H9 (cell line): ENCODE results near the gene GLT1D1. TPM values are rescaled to one million over a fixed set of nuclear protein-coding genes. Genes with fewer than 3 reads are reported as not detected.

Source experiments
- DNase-seq: peaks from one replicate; pipeline ENCODE4 v3.0.0-alpha.2; 2017
- H2AFZ ChIP-seq: one replicate; pipeline ENCODE4 v1.6.1; 2013; ENCODE audit warnings: mild to moderate bottlenecking, low read length, control low read depth, moderate library complexity
- H2AK5ac ChIP-seq: 2 replicates; pipeline ENCODE4 v1.6.1; 2013; ENCODE audit warnings: low read length, control low read depth, mixed read lengths; ENCODE audit not compliant: insufficient read length
- H2BK120ac ChIP-seq: one replicate; pipeline ENCODE4 v1.6.1; 2013; ENCODE audit warnings: low read depth, mild to moderate bottlenecking, low read length, control low read depth, inconsistent platforms; ENCODE audit not compliant: poor library complexity, severe bottlenecking
- H2BK12ac ChIP-seq: 2 replicates; pipeline ENCODE4 v1.6.1; 2013; ENCODE audit warnings: low read length, control low read depth, mixed read lengths, low read depth; ENCODE audit not compliant: insufficient read length
- H2BK15ac ChIP-seq: 2 replicates; pipeline ENCODE4 v1.6.1; 2013; ENCODE audit warnings: low read depth, low read length, control low read depth
- H2BK20ac ChIP-seq: one replicate; pipeline ENCODE4 v1.6.1; 2013; ENCODE audit warnings: low read depth, mild to moderate bottlenecking, low read length, control low read depth, inconsistent platforms; ENCODE audit not compliant: poor library complexity, severe bottlenecking
- H2BK5ac ChIP-seq: 2 replicates; pipeline ENCODE4 v1.6.1; 2013; ENCODE audit warnings: low read length, control low read depth, mixed read lengths; ENCODE audit not compliant: insufficient read length
- H3K14ac ChIP-seq: 2 replicates; pipeline ENCODE4 v1.6.1; 2013; ENCODE audit warnings: low read length, control low read depth; ENCODE audit not compliant: insufficient read depth
- H3K18ac ChIP-seq: 2 replicates; pipeline ENCODE4 v1.6.1; 2013; ENCODE audit warnings: low read depth, mild to moderate bottlenecking, mixed read lengths, low read length, control low read depth; ENCODE audit not compliant: insufficient read length
- H3K23ac ChIP-seq: 2 replicates; pipeline ENCODE4 v1.6.1; 2013; ENCODE audit warnings: low read length, control low read depth, mixed read lengths, low read depth; ENCODE audit not compliant: insufficient read length
- H3K23me2 ChIP-seq: 2 replicates; pipeline ENCODE4 v1.6.1; 2013; ENCODE audit warnings: low read depth, mild to moderate bottlenecking, mixed read lengths, low read length, control low read depth; ENCODE audit not compliant: insufficient read length, poor library complexity, severe bottlenecking
- H3K27ac ChIP-seq: 2 replicates; pipeline ENCODE4 v1.5.1; 2013; ENCODE audit warnings: low read length, control low read depth, mixed read lengths, low read depth; ENCODE audit not compliant: insufficient read length
- H3K27me3 ChIP-seq: 2 replicates; pipeline ENCODE4 v1.6.1; 2013; ENCODE audit warnings: low read length, control low read depth, inconsistent platforms; ENCODE audit not compliant: insufficient read depth
- H3K4ac ChIP-seq: 2 replicates; pipeline ENCODE4 v1.6.1; 2013; ENCODE audit warnings: low read depth, mild to moderate bottlenecking, control low read depth, inconsistent platforms, low read length, moderate library complexity
- H3K4me1 ChIP-seq: 2 replicates; pipeline ENCODE4 v1.6.1; 2013; ENCODE audit warnings: low read length, control low read depth, inconsistent platforms; ENCODE audit not compliant: insufficient read depth
- H3K4me2 ChIP-seq: 2 replicates; pipeline ENCODE4 v1.6.1; 2013; ENCODE audit warnings: low read length, control low read depth, mixed read lengths; ENCODE audit not compliant: insufficient read length, insufficient read depth
- H3K56ac ChIP-seq: 2 replicates; pipeline ENCODE4 v1.6.1; 2013; ENCODE audit warnings: low read depth, mild to moderate bottlenecking, mixed read lengths, low read length, control low read depth; ENCODE audit not compliant: insufficient read length
- H3K79me1 ChIP-seq: 2 replicates; pipeline ENCODE4 v1.6.1; 2013; ENCODE audit warnings: low read depth, mild to moderate bottlenecking, moderate library complexity, low read length, control low read depth, inconsistent platforms; ENCODE audit not compliant: insufficient read depth, poor library complexity, severe bottlenecking
- H3K79me2 ChIP-seq: 2 replicates; pipeline ENCODE4 v1.6.1; 2013; ENCODE audit warnings: low read length, control low read depth, inconsistent platforms; ENCODE audit not compliant: insufficient read depth
- H3K9ac ChIP-seq: 2 replicates; pipeline ENCODE4 v1.6.1; 2013; ENCODE audit warnings: low read length, control low read depth, mixed read lengths; ENCODE audit not compliant: insufficient read length; ENCODE audit errors: extremely low read depth
- H3K9me3 ChIP-seq: one replicate; pipeline ENCODE4 v1.6.1; 2013; ENCODE audit warnings: low read depth, low read length, inconsistent platforms; ENCODE audit not compliant: control insufficient read depth
- H3T11ph ChIP-seq: one replicate; pipeline ENCODE4 v1.6.1; 2013; ENCODE audit warnings: mild to moderate bottlenecking, low read length, control low read depth, inconsistent platforms
- H4K20me1 ChIP-seq: one replicate; pipeline ENCODE4 v1.6.1; 2013; ENCODE audit not compliant: control insufficient read depth, insufficient read length, insufficient read depth
- H4K5ac ChIP-seq: 2 replicates; pipeline ENCODE4 v1.6.1; 2013; ENCODE audit warnings: low read depth, mild to moderate bottlenecking, mixed read lengths, low read length, control low read depth; ENCODE audit not compliant: insufficient read length
- H4K8ac ChIP-seq: replicated peaks from 2 replicates; pipeline ENCODE4 v1.6.1; 2013; ENCODE audit warnings: low read length, control low read depth, mixed read lengths, low read depth; ENCODE audit not compliant: insufficient read length
- H4K91ac ChIP-seq: 2 replicates; pipeline ENCODE4 v1.6.1; 2013; ENCODE audit warnings: low read depth, mild to moderate bottlenecking, moderate library complexity, mixed read lengths, low read length, control low read depth; ENCODE audit not compliant: insufficient read length
- H3K27ac Mint-ChIP-seq, 3 experiments: 2 replicates in 2 of 3; 3 replicates in 1 of 3; pipeline ENCODE4 v1.8.0; 2020 to 2021; ENCODE audit warnings: mixed read lengths in 3 of 3, mild to moderate bottlenecking in 1 of 3, moderate library complexity in 1 of 3
- H3K27me3 Mint-ChIP-seq: 2 replicates; pipeline ENCODE4 v1.8.0; 2021; ENCODE audit warnings: low read depth, mild to moderate bottlenecking, moderate library complexity, mixed read lengths
- H3K36me3 Mint-ChIP-seq, 3 experiments: 2 replicates in 2 of 3; 3 replicates in 1 of 3; pipeline ENCODE4 v1.8.0; 2020 to 2021; ENCODE audit warnings: low read depth in 3 of 3, mixed read lengths in 3 of 3; ENCODE audit not compliant: insufficient read depth in 1 of 3
- H3K4me1 Mint-ChIP-seq, 2 experiments: 2 replicates each; pipeline ENCODE4 v1.8.0; 2020; ENCODE audit warnings: mixed read lengths in 2 of 2
- H3K4me3 Mint-ChIP-seq, 2 experiments: 2 replicates in 1 of 2; 3 replicates in 1 of 2; pipeline ENCODE4 v1.8.0; 2020 to 2021; ENCODE audit warnings: mild to moderate bottlenecking in 2 of 2, mixed read lengths in 2 of 2, moderate library complexity in 1 of 2
- H3K9me3 Mint-ChIP-seq, 2 experiments: 2 replicates in 1 of 2; 3 replicates in 1 of 2; pipeline ENCODE4 v1.8.0; 2020; ENCODE audit warnings: mild to moderate bottlenecking in 2 of 2, mixed read lengths in 2 of 2, moderate library complexity in 1 of 2
- CTCF ChIP-seq: fragments of 200-600 bp; sonication (generic); conservative IDR thresholded peaks from 3 replicates; pipeline ENCODE4 v1.8.0; 2021; ENCODE audit warnings: antibody characterized with exemption, mild to moderate bottlenecking
- WGBS: extraction: QIAGEN DNeasy Blood & Tissue Kit; methylation state at CpG from one replicate; pipeline ENCODE4 v1.1.7; 2013; ENCODE audit warnings: missing lambda C conversion rate, low lambda C conversion rate, mixed read lengths; ENCODE audit not compliant: insufficient read length; ENCODE audit errors: extremely low coverage; 5-methylcytosine and 5-hydroxymethylcytosine counted together
- total RNA-seq: library from RNA; stranded (reverse); gene quantifications from 2 replicates; pipeline ENCODE4 v1.2.1, GENCODE V29; 2021

The GLT1D1 gene
- total RNA-seq, 1 experiment from 2014 or later = 7.0 TPM

GRCh38 chr12:128978067-128978466 is 124.8 kb downstream of the GLT1D1 start:
- Mint-ChIP-seq H3K4me3 (no peak overlapping the region), H3K36me3 (no peaks in the 10 kb centered on the region), H3K27ac (0 out of 7 replicates have a peak overlapping the region, but pooled peaks of 1 of the 3 experiments have one; percentile 1), H3K9me3 (no peaks in the 10 kb centered on the region), H3K27me3 (peaks cover 25% of the 10 kb centered on the region), H3K4me1 (peaks cover 29 to 62% of the 10 kb centered on the region in 2 experiments)
- Histone ChIP-seq H3K79me1 (no peaks in the 10 kb centered on the region), H3K23me2 (peaks cover 2% of the 10 kb centered on the region), H4K20me1 (peaks cover 3% of the 10 kb centered on the region), H3K14ac (no peak overlapping the region; the same call in 1 of the 2 replicates), H3K4me1 (no peaks in the 10 kb centered on the region), H3K9ac (no peak overlapping the region), H3K23ac (no peak overlapping the region), H3K79me2 (no peaks in the 10 kb centered on the region), H3K27me3 (no peaks in the 10 kb centered on the region), H2BK5ac (no peak overlapping the region), H2AFZ (no peak overlapping the region), H3T11ph (no peak overlapping the region), H3K56ac (no peak overlapping the region), H3K18ac (no peak overlapping the region), H2AK5ac (no peak overlapping the region), H4K5ac (no peak overlapping the region), H4K8ac (no peak overlapping the region), H3K27ac (no peak overlapping the region), H3K4ac (no peak overlapping the region), H2BK12ac (no peak overlapping the region), H4K91ac (no peak overlapping the region), H3K9me3 (no peaks in the 10 kb centered on the region), H2BK120ac (no peak overlapping the region), H2BK15ac (no peak overlapping the region), H3K4me2 (no peak overlapping the region), H2BK20ac (no peak overlapping the region)
- no peak for TF ChIP-seq CTCF
- WGBS = no CpG with 5 or more reads among the region's 14 CpGs
- no peak for DNase-seq
